Suprapubic skin (tissue), 4 donors: Measurements from ENCODE around the gene N4BP2L1.

ENCODE experiments used
- CTCF ChIP-seq, 2 donors: fragments of 200-600 bp in 1 of 2; fragments of 450-650 bp in 1 of 2; sonication (generic) in 1 of 2; IDR thresholded peaks; one replicate each; pipeline ENCODE4 v1.5.1; 2016 to 2019; ENCODE audit warnings: antibody characterized with exemption in 2 of 2, mild to moderate bottlenecking in 1 of 2, moderate library complexity in 1 of 2
- POLR2A ChIP-seq, 2 donors: fragments of 450-650 bp; IDR thresholded peaks; one replicate each; pipeline ENCODE4 v1.6.1; 2017; ENCODE audit warnings: antibody characterized with exemption in 2 of 2, mild to moderate bottlenecking in 2 of 2, moderate library complexity in 2 of 2
- POLR2AphosphoS5 ChIP-seq, 3 donors: sonication (generic); formaldehyde crosslinking; IDR thresholded peaks; one replicate each; pipeline ENCODE4 v1.6.1; 2017; ENCODE audit warnings: antibody characterized with exemption in 3 of 3

GRCh38 chr13:32474999-32475792 lies 47.3 kb upstream of the N4BP2L1 start:
- TF ChIP-seq POLR2A (IDR thresholded peaks at IDR 0.05) (no peak), CTCF (IDR thresholded peaks at IDR 0.05) (no peak), POLR2AphosphoS5 (IDR thresholded peaks at IDR 0.05) (no peak)
